K562 (cell line): ENCODE results near the gene CHIC2. TPM values are rescaled to one million over a fixed set of nuclear protein-coding genes. Genes with fewer than 3 reads are reported as not detected.

ENCODE experiments used
- polyA plus RNA-seq, 8 experiments: library from polyadenylated mRNA; depleted of rRNA in 4 of 8; stranded (reverse) in 5 of 8; unstranded in 3 of 8; fragments of >200 nt; fragmentation: Nextera tagmentation in 2 of 8; fragmentation: Illumina TruSeq in 1 of 8; extraction: Ambion mirVana in 2 of 8; extraction: Trizol in 1 of 8; gene quantifications; 2 replicates each; pipeline versions ENCODE4 v1.2.1 to v1.2.3, GENCODE V29; 2011 to 2014; ENCODE audit warnings: inconsistent platforms in 1 of 8, missing spikeins in 1 of 8
- small RNA-seq: library from RNA; depleted of rRNA; stranded (forward); fragments of <200 nt; gene quantifications from one replicate; pipeline ENCODE3, GENCODE V24; 2014
- total RNA-seq, 7 experiments: library from RNA; depleted of rRNA in 6 of 7; stranded (reverse); fragments of >200 nt in 6 of 7; fragmentation: Illumina TruSeq in 2 of 7; extraction: Trizol in 2 of 7; gene quantifications; 2 replicates each; pipeline versions ENCODE4 v1.2.1 to v1.2.3, GENCODE V29; 2011 to 2021; ENCODE audit warnings: low replicate concordance in 1 of 7

CHIC2 gene
- total and polyA plus RNA-seq, 9 of the 15 experiments (the other 6 are each of a cell fraction or from before 2014, with no cell fraction given) = 0.89 to 25.1 (median 12.1) TPM

Small RNA genes within 50 kb of the gene (small RNA-seq; reads per million reads assigned to genes)
- gene AC110792.1 (not detected), gene AC110792.3 (not detected)

Other genes with a start within 250 kb of the CHIC2 start
- not detected in 2 replicates for gene GSX2, start 35.6 kb upstream of the CHIC2 start, total RNA-seq (2014; rRNA removed)
- not detected in 2 replicates for gene GSX2, start 35.6 kb upstream of the CHIC2 start, total RNA-seq (2014; rRNA removed; fragmentation: Illumina TruSeq; extraction: Trizol)
- gene GSX2, start 35.6 kb upstream of the CHIC2 start, total RNA-seq (2015; rRNA removed; fragmentation: Illumina TruSeq; extraction: Trizol) = not detected in 2 replicates
- not detected in 2 replicates for gene GSX2, start 35.6 kb upstream of the CHIC2 start, total RNA-seq (2021)
- not detected in 2 replicates for gene GSX2, start 35.6 kb upstream of the CHIC2 start, polyA plus RNA-seq (2011; rRNA removed)
- gene GSX2, start 35.6 kb upstream of the CHIC2 start, polyA plus RNA-seq (2014; fragmentation: Illumina TruSeq; extraction: Trizol) = not detected in 2 replicates
- gene GSX2, start 35.6 kb upstream of the CHIC2 start, polyA plus RNA-seq (2014; fragmentation: Nextera tagmentation; extraction: Ambion mirVana) = not detected
- not detected in 2 replicates for gene GSX2, start 35.6 kb upstream of the CHIC2 start, polyA plus RNA-seq (2014; rRNA removed)
- not detected in 2 replicates for gene PDGFRA, start 164.7 kb upstream of the CHIC2 start, total RNA-seq (2014; rRNA removed)
- not detected in 2 replicates for gene PDGFRA, start 164.7 kb upstream of the CHIC2 start, total RNA-seq (2014; rRNA removed; fragmentation: Illumina TruSeq; extraction: Trizol)
- not detected in 2 replicates for gene PDGFRA, start 164.7 kb upstream of the CHIC2 start, total RNA-seq (2015; rRNA removed; fragmentation: Illumina TruSeq; extraction: Trizol)
- gene PDGFRA, start 164.7 kb upstream of the CHIC2 start, total RNA-seq (2021) = 0.29 and 0.40 TPM in 2 replicates
- gene PDGFRA, start 164.7 kb upstream of the CHIC2 start, polyA plus RNA-seq (2011; rRNA removed) = not detected in 2 replicates
- gene PDGFRA, start 164.7 kb upstream of the CHIC2 start, polyA plus RNA-seq (2014; fragmentation: Illumina TruSeq; extraction: Trizol) = not detected in 2 replicates
- gene PDGFRA, start 164.7 kb upstream of the CHIC2 start, polyA plus RNA-seq (2014; fragmentation: Nextera tagmentation; extraction: Ambion mirVana) = not detected
- not detected in 2 replicates for gene PDGFRA, start 164.7 kb upstream of the CHIC2 start, polyA plus RNA-seq (2014; rRNA removed)